Measurements from ENCODE around the gene SMARCE1.

- TF ChIP-seq, protein P1, sequence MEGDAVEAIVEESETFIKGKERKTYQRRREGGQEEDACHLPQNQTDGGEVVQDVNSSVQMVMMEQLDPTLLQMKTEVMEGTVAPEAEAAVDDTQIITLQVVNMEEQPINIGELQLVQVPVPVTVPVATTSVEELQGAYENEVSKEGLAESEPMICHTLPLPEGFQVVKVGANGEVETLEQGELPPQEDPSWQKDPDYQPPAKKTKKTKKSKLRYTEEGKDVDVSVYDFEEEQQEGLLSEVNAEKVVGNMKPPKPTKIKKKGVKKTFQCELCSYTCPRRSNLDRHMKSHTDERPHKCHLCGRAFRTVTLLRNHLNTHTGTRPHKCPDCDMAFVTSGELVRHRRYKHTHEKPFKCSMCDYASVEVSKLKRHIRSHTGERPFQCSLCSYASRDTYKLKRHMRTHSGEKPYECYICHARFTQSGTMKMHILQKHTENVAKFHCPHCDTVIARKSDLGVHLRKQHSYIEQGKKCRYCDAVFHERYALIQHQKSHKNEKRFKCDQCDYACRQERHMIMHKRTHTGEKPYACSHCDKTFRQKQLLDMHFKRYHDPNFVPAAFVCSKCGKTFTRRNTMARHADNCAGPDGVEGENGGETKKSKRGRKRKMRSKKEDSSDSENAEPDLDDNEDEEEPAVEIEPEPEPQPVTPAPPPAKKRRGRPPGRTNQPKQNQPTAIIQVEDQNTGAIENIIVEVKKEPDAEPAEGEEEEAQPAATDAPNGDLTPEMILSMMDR (IDR thresholded peaks at IDR 0.05; ENCODE audit: borderline replicate concordance, extremely low read depth, low read length, poor library complexity, severe bottlenecking) = no peak
- TF ChIP-seq EZH2 (IDR thresholded peaks at IDR 0.05; ENCODE audit: borderline replicate concordance, low read depth, low read length, severe bottlenecking) = no peak
Measured at GRCh38 chr17:40623419-40624210, 24.0 kb downstream of the SMARCE1 start.
